A549 treated with ZK216348 at 1 μM for 4 hours (cell line): ENCODE data around the gene SRBD1. TPM values are rescaled to one million over a fixed set of nuclear protein-coding genes. Genes with fewer than 3 reads are reported as not detected.

ENCODE experiments used
- total RNA-seq: library from RNA; stranded (reverse); fragments of 200-300 nt; extraction: Qiagen RNA extraction; gene quantifications from 5 replicates; pipeline ENCODE4 v1.2.3, GENCODE V29; 2022; ENCODE audit warnings: low read depth

Gene SRBD1
- total RNA-seq, result 7.3 to 10.3 TPM (median 8.5 TPM) in 5 replicates

GRCh38 chr2:45611020-45611859, at the start of gene SRBD1:
Gene SRBD1 (minus strand): TSS chr2:45611267. CDS start chr2:45605441, 5,826 bp downstream.

GRCh38 chr2:45651415-45652089, 40.5 kb upstream of the SRBD1 start, which contains the start of gene PRKCE:
Gene PRKCE (plus strand): TSS chr2:45651675.

Other genes with a start within 250 kb of the SRBD1 start
- gene PRKCE, start 40.4 kb upstream of the SRBD1 start, total RNA-seq, result 5.8 to 9.9 TPM (median 8.7 TPM) in 5 replicates